ENCODE results near the gene FAM184B.
A peak's percentile ranks its signal among the peaks of the same experiment; 100 is the strongest.

FAM184B gene

GRCh38 chr4:17613761-17614415 is 167.5 kb downstream of the FAM184B start:
- peak overlapping the region; percentile 100 for H3K4me3 ChIP-seq (ENCODE audit: low read depth, low read length)
- peak; percentile 32 for DNase-seq (ENCODE audit: low read depth)
- no peak for TF ChIP-seq CTCF (IDR thresholded peaks at IDR 0.05; ENCODE audit: insufficient read depth, low read depth, low read length, missing control alignments)

- TF ChIP-seq CTCF (IDR thresholded peaks at IDR 0.05; ENCODE audit: insufficient read depth, low read depth, low read length, missing control alignments) = no peak
- no peak overlapping the region for H3K4me3 ChIP-seq (ENCODE audit: low read depth, low read length)
- no peak for DNase-seq (ENCODE audit: low read depth)
These were observed 176.2 kb downstream of the FAM184B start for GRCh38 chr4:17605236-17605635.

GRCh38 chr4:17599826-17600225 is 181.6 kb downstream of the FAM184B start:
- no peak for TF ChIP-seq CTCF (IDR thresholded peaks at IDR 0.05; ENCODE audit: insufficient read depth, low read depth, low read length, missing control alignments)
- no peak overlapping the region for H3K4me3 ChIP-seq (ENCODE audit: low read depth, low read length)
- DNase-seq (ENCODE audit: low read depth) = no peak

- DNase-seq (ENCODE audit: low read depth) = no peak
- no peak for TF ChIP-seq CTCF (IDR thresholded peaks at IDR 0.05; ENCODE audit: insufficient read depth, low read depth, low read length, missing control alignments)
- no peak overlapping the region for H3K4me3 ChIP-seq (ENCODE audit: low read depth, low read length)
These were observed 183.9 kb downstream of the FAM184B start for GRCh38 chr4:17597517-17597916.

- no peak for TF ChIP-seq CTCF (IDR thresholded peaks at IDR 0.05; ENCODE audit: insufficient read depth, low read depth, low read length, missing control alignments)
These were observed 185.9 kb downstream of the FAM184B start for GRCh38 chr4:17595471-17596005.

GRCh38 chr4:17589355-17589754 is 192.1 kb downstream of the FAM184B start:
- no peak for TF ChIP-seq CTCF (IDR thresholded peaks at IDR 0.05; ENCODE audit: insufficient read depth, low read depth, low read length, missing control alignments)
- H3K4me3 ChIP-seq (ENCODE audit: low read depth, low read length) = no peak overlapping the region

More at GRCh38 chr4:17595471-17596005, 185.9 kb downstream of the FAM184B start:
- no peak overlapping the region for H3K4me3 ChIP-seq (ENCODE audit: low read depth, low read length)
- DNase-seq (ENCODE audit: low read depth) = peak; percentile 74

More at GRCh38 chr4:17589355-17589754, 192.1 kb downstream of the FAM184B start:
- DNase-seq (ENCODE audit: low read depth) = no peak
